OCI-M1 (cell line): ENCODE data around the gene ZBTB40.

Source experiments
- DNase-seq: peaks from one replicate; lab custom pipeline; 2025; lab: John Stamatoyannopoulos, UW

The ZBTB40 gene

GRCh38 chr1:22556391-22557104 lies 104.9 kb downstream of the ZBTB40 start:
- DNase-seq, result no peak

GRCh38 chr1:22557341-22557950 lies 105.8 kb downstream of the ZBTB40 start:
- no peak for DNase-seq

DNA sequence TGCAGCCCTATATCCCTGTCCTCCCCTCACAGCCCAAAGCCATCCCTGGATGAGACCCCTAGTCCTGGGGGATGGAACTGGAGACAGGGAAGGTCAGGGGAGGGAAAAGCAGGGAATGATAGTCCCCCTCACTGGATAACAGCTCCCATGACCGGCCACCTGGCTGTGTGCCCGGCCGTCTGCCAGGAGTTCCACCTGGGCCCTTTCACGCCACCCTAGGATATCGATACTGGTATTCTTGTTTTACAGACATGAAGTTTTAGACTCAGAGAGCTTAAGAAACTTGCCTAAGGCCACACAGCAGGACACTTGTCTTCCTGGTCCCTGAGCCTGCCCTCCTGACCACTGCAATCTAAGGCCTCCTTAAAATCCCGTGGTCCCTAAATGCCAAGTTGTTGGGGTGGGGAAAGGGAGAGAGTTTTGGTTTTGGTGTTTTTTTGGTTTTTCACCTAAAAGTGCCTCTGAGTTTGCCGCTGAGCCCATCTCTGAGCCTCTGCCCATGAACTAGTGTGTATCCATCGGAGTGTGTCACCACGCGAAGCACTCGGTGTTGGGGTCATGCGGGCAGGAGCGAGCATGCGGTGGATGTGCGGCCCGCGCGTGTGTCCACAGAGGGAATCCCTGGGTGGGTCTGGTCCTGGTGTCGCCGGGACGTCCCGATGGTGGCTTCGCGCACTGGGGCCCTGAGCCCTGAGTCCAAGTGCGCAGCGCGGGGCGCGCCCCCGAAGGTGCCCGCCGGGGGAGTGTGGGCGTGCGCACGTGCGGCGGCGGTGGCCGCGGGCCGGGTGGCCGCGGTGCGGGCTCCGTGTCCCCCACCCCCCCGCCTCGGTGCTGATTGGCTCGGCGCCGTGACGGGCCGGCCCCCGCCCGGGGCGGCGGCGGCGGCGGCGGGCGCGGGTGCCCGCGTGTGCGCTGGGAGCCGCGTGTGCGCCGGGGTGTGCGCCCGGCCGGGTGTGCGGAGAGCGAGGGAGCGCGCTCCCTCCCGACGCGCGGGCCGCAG lies 111.2 kb downstream of the ZBTB40 start, which contains the start of gene EPHA8:
Gene EPHA8, plus strand, starts transcription at position 906 of the 1,000 bp plus-strand sequence. CDS start 147 bp downstream, outside the sequence.
- DNase-seq, result no peak

DNA sequence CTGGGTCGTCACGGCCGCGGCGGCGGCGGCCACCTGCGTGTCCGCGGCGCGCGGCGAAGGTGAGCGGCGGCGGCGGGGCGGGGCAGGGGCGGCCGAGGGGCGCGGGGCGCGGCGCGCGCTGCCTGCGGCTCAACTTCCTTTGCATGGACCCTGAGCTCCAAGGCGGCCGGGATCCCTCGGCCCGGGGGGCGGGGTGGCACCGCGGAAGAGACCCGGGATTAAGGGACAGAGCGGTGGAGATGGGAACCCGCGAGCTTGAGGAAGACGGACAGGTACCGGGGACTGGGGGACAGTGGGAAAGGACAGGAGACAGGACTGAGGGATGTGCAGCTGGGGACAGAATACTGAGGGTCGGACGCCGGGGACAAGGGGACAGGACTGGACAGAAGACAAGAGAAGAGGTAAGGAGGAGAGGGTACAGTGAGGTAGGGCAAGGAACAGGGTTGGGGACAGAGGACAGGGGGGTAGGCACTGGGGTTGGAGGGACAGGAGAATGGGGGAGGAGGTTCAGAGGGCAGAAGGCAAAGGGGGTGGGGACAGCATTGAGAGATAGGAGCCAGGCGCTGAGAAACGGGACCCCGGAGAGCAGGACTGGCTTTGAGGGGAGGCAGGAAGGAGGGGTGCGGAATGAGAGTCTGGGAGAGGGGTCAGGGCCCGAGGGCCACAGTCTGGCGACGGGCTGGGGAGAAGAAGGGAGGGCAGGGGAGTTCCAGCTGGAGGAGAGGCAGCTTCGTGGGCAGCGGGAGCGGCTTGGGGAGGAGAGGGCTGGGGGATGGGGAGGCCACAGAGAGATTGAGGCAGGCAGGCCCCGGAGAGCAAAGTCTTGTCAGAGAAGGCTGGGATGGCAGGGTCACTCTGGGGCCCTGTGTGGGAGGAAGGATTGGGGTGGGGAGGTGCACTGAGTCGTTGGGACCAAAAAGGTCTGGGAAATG lies 112.3 kb downstream of the ZBTB40 start:
- DNase-seq, result no peak

GRCh38 chr1:22566161-22566560 lies 114.5 kb downstream of the ZBTB40 start:
- no peak for DNase-seq

DNA sequence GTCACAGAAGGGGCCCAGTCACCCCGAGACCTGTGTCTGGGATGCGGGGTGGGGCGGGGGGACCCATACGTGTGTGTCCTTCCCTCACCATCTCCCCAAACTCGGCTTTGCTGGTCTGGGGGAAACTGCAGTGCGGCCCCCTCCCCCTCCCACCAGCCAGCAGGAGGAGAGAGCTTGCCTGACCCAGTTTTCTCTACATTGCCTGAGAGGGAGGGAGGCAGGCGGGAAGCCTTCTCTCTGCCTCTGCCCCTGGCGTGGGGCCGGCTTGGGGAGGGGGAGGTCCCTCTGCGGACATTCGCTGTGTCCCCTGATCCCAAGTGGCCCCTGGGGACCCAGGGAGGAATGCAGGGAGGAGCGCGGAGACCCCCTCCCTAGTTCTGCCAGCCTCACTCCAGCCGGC lies 115.5 kb downstream of the ZBTB40 start:
- DNase-seq, result no peak

DNA sequence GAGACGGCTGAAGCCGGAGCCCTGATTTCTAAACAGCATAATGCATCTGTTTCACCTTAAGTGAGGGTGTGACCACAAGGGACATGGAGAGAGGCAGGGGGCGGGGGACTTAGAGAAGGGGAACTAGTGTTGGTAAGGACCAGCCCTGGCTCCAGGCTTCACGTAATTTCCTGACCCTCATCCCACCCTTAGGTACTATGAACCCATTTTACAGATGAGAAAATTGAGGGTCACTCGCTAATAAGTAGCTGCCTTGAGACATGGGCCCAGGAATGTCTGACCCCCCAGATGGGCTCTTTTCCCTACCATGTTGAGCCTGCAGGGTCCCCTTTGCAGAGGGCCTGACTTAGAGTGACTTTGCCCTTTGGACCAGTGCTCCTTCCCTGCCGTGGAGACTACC lies 116.3 kb downstream of the ZBTB40 start:
- DNase-seq, result no peak

DNA sequence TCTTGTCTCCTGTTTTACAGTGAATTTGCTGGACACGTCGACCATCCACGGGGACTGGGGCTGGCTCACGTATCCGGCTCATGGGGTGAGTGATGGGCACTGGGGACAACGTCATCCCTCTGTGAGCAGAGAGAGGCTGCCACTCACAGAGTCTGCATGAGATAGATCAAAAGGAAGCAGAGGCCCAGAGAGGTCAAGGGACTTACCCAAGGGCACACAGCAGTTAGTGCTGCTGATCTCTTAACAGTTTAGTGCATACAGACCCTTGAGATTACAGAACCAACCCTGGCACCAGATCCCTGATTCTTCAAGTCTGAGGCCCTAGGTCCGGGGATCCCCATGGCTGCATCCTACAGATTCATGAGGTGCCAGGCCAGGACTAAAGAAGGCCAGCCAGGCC lies 117.6 kb downstream of the ZBTB40 start:
- DNase-seq, result no peak

- no peak for DNase-seq
These were observed 118.7 kb downstream of the ZBTB40 start for GRCh38 chr1:22570140-22570909.

DNA sequence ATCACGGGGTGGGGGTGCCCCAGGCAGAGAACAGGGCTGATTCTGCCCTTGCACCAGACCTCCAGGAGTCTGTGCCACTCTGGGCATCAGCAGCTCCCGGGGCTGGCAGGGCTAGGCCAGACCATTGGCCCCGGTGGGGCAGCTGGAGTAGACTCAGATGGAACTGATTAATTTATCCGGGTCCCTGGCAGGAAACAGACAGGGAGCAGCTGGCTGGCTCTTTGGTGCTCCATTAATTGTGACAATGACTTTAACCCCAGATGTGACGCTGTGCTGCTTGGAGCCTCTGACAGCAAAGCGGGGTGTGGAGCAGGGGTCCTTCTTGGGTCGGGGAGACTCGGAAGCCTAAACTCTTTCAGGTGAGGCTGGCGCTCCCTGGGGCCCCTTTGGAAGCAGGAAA lies 121.2 kb downstream of the ZBTB40 start:
- no peak for DNase-seq

- DNase-seq, result no peak
These were observed 121.6 kb downstream of the ZBTB40 start for GRCh38 chr1:22573237-22573636.

DNA sequence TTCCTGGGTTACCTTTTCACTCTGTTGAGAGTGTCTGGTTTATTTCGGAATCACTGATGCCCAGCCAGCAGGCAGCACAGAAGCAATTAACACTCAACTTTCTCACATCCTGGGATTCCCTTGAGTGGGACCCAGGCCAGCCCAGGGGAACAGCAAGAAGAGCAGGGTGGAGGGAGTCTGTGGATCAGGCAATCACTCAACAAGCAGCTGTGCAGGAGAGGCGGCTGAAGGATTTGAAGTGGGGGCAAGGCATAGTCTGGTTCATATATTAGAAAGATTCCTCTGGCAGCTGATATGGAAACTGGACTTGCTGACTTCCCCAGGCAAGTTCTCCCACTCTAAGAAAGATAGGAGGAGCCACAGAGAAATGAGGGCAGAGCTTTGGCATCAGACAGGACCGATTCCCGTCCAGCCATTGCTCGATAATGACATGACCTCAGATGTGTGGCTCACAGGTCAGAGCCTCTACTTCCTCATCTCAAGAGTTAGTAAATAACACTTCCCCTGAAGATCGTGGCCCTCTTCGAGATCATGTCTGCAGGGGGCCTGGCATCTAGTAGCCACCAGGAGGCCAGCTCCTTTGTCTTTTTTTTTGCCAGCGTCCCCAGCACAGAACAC lies 124.0 kb downstream of the ZBTB40 start:
- peak; percentile 37 for DNase-seq

DNA sequence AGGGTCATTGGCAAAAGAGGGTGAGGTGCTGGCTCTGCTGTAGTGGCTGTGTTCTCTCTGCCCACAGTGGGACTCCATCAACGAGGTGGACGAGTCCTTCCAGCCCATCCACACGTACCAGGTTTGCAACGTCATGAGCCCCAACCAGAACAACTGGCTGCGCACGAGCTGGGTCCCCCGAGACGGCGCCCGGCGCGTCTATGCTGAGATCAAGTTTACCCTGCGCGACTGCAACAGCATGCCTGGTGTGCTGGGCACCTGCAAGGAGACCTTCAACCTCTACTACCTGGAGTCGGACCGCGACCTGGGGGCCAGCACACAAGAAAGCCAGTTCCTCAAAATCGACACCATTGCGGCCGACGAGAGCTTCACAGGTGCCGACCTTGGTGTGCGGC lies 124.5 kb downstream of the ZBTB40 start:
- DNase-seq, result no peak

- DNase-seq, result no peak
These were observed 125.0 kb downstream of the ZBTB40 start for GRCh38 chr1:22576617-22577016.

GRCh38 chr1:22578732-22579361 lies 127.2 kb downstream of the ZBTB40 start:
- DNase-seq, result no peak

DNA sequence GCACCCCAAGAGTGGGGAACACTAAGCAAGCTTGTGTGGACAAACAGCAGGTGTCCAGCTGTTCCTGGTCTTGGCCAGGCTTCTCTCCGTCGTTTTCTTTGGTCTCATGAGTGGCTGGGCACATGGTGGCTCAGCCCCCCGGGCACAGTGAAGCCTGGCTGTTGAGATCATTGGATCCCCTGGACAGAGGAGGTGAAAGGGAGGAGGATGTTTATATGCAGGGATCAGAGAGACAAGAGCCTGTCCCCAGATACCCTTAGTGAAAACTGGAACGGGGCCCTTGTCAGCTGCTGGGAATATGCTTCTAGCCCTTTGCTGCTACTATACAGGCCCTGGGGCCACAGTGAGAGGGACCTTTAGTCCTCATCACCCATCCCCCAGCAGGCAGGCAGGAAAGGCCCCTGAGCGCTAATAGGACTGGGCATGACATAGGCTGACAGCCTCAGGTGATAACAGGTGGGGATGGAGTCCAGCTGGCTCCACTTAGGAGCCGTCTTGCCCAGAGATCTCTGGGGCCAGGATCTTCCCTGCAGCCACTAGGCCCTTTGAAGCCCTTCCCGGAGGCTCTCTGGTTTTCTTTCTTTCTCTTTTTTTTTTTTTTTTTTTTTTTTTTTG lies 128.0 kb downstream of the ZBTB40 start:
- DNase-seq, result no peak
